ENCODE results near the gene CSF2. TPM values are rescaled to one million over a fixed set of nuclear protein-coding genes. Genes with fewer than 3 reads are reported as not detected.

Gene CSF2
- total RNA-seq, 2 experiments from 2014 or later = 61.5 to 64.1 TPM

- ATAC-seq (no peak), DNase-seq (no peak)
- Mint-ChIP-seq H3K36me3 (ENCODE audit: low read depth) (no peaks in the 10 kb centered on the region), H3K27ac (peak overlapping the region; percentile 82), H3K4me3 (no peak overlapping the region), H3K27me3 (no peaks in the 10 kb centered on the region), H3K9me3 (no peaks in the 10 kb centered on the region), H3K4me1 (ENCODE audit: low read depth) (peaks cover 58% of the 10 kb centered on the region)
- TF ChIP-seq, protein P1, sequence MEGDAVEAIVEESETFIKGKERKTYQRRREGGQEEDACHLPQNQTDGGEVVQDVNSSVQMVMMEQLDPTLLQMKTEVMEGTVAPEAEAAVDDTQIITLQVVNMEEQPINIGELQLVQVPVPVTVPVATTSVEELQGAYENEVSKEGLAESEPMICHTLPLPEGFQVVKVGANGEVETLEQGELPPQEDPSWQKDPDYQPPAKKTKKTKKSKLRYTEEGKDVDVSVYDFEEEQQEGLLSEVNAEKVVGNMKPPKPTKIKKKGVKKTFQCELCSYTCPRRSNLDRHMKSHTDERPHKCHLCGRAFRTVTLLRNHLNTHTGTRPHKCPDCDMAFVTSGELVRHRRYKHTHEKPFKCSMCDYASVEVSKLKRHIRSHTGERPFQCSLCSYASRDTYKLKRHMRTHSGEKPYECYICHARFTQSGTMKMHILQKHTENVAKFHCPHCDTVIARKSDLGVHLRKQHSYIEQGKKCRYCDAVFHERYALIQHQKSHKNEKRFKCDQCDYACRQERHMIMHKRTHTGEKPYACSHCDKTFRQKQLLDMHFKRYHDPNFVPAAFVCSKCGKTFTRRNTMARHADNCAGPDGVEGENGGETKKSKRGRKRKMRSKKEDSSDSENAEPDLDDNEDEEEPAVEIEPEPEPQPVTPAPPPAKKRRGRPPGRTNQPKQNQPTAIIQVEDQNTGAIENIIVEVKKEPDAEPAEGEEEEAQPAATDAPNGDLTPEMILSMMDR (IDR thresholded peaks at IDR 0.05) = no peak
- CTCF ChIA-PET = interaction anchor here (0.6 to 1.7 kb wide), 3 partner anchors 12 to 108 kb away, joined by 3 to 4 read pairs (median 3); no protein-coding TSS in a partner anchor
- intact Hi-C loops (cut with micrococcal nuclease) = no loop called here
- POLR2A ChIA-PET = interaction anchor here (0.6 to 3.5 kb wide), 5 partner anchors 10 to 87 kb away, joined by 3 to 17 read pairs (median 3); no protein-coding TSS in a partner anchor
These were observed 8.9 kb downstream of the CSF2 start for GRCh38 chr5:132082329-132083023.

DNA sequence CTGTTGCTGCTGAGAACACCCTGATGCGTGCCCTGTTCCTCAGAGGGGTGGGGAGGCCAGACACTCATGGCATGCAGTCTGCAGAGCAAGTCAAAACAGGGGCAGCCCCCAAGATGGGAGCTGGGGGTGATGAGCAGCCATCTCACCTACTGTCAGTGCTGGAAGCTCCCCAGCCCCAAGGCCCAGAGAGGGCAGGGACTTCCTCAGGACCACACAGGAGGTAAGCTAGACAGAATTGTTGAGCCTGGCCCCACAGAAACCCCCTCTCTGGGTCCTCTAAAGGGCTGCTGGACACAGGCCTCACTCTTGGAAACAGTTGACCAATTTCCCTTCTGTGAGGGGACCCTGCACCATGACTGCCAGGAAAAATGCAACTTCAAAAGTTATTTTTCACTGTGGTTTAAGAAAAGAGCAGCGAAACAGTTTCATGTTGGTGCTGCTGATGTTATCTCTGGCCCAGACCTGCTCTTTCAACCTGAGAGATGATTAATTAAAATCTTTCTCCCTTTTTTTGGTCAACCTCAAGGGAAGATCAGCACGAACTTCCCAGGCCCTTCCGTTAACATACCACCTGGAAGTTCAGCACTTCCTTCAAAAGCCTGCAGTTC lies 9.6 kb downstream of the CSF2 start:
- DNase-seq (peak; percentile 79), ATAC-seq (peak; percentile 88)
- H3K4me1 Mint-ChIP-seq (ENCODE audit: low read depth) = peaks cover 54% of the 10 kb centered on the region
- CTCF ChIA-PET = interaction anchor here (1.7 kb wide), 1 partner anchor 12 kb away, joined by 4 read pairs; no protein-coding TSS in a partner anchor
- H3K27ac Mint-ChIP-seq = peak overlapping the region; percentile 82
- TF ChIP-seq, protein P1 (IDR thresholded peaks at IDR 0.05) = no peak
- H3K27me3 Mint-ChIP-seq = no peaks in the 10 kb centered on the region
- no peaks in the 10 kb centered on the region for H3K36me3 Mint-ChIP-seq (ENCODE audit: low read depth)
- H3K9me3 Mint-ChIP-seq = no peaks in the 10 kb centered on the region
- POLR2A ChIA-PET = interaction anchor here (0.6 to 3.5 kb wide), 4 partner anchors 9 to 86 kb away, joined by 3 to 17 read pairs (median 3); no protein-coding TSS in a partner anchor
- no peak overlapping the region for H3K4me3 Mint-ChIP-seq
- intact Hi-C loops (cut with micrococcal nuclease) = no loop called here

- Mint-ChIP-seq H3K36me3 (ENCODE audit: low read depth) (no peaks in the 10 kb centered on the region), H3K27me3 (no peaks in the 10 kb centered on the region), H3K4me3 (no peak overlapping the region), H3K27ac (peak overlapping the region; percentile 29), H3K9me3 (no peaks in the 10 kb centered on the region), H3K4me1 (ENCODE audit: low read depth) (peaks cover 50% of the 10 kb centered on the region)
- ChIA-PET CTCF (interaction anchor here (1.6 kb wide), 1 partner anchor 94 kb away, joined by 6 read pairs; no protein-coding TSS in a partner anchor), POLR2A (interaction anchor here (0.6 to 1.4 kb wide), 4 partner anchors 8 to 12 kb away, joined by 3 to 4 read pairs (median 3); no protein-coding TSS in a partner anchor)
- ATAC-seq (no peak), DNase-seq (no peak)
- TF ChIP-seq, protein P1 (IDR thresholded peaks at IDR 0.05) = no peak
- intact Hi-C loops (cut with micrococcal nuclease) = no loop called here
These were observed 12.1 kb downstream of the CSF2 start for GRCh38 chr5:132085686-132086085.

DNA sequence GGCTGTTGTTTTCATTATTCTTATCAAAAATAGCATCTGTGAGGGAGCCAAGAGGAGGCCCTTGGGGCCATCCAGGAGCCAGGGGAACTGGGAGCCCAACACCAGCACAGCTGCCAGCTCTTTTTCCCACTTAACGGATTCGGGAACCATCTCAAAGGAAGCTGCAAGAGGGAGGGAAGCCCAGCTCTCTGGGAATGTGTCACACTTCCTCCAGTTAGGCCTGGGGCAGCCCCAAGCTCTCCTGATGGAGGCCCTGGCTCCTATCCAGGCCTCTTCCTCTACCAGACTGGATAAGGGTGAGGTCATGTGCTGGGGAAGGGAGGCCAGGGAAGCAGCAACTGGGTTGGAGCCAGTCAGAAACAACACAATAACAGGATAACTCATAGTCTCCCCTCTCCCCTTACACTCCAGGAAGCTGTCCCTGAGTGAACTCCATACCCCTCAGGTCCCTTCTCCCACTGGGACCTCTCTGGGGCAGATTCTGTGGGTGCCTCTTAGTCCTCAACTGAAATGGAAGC lies 12.7 kb downstream of the CSF2 start:
- CTCF ChIA-PET = interaction anchor here (0.8 to 1.5 kb wide), 2 partner anchors 14 to 48 kb away, joined by 3 read pairs; no protein-coding TSS in a partner anchor
- TF ChIP-seq, protein P1 (IDR thresholded peaks at IDR 0.05) = no peak
- DNase-seq (no peak), ATAC-seq (no peak)
- no peaks in the 10 kb centered on the region for H3K36me3 Mint-ChIP-seq (ENCODE audit: low read depth)
- POLR2A ChIA-PET = interaction anchor here (0.8 kb wide), 1 partner anchor 8 kb away, joined by 3 read pairs; no protein-coding TSS in a partner anchor
- no peak overlapping the region for H3K4me3 Mint-ChIP-seq
- intact Hi-C loops (cut with micrococcal nuclease) = no loop called here
- no peaks in the 10 kb centered on the region for H3K27me3 Mint-ChIP-seq
- no peaks in the 10 kb centered on the region for H3K9me3 Mint-ChIP-seq
- no peak overlapping the region for H3K27ac Mint-ChIP-seq
- H3K4me1 Mint-ChIP-seq (ENCODE audit: low read depth) = peaks cover 50% of the 10 kb centered on the region
